KBM-7 (cell line): ENCODE data around the gene PLSCR4.
A peak's percentile ranks its signal among the peaks of the same experiment; 100 is the strongest.
"Not testable (repeated sequence)": the region's sequence is repeated elsewhere in the genome, so short reads cannot be mapped to it uniquely, and the experiment has no call there.

Experiments used
- DNase-seq: peaks from one replicate; pipeline ENCODE4 v3.0.0-alpha.2; 2015
- in situ Hi-C: fragments of 300-500 bp; cut with MboI; formaldehyde crosslinking; loops from 2 replicates; pipeline ENCODE4 v1.14.3; 2020; ENCODE audit warnings: low sequenced_read_pairs, low pct_unique_long_range_greater_than_20kb, mixed read lengths

Gene PLSCR4

GRCh38 chr3:146250449-146251382, at the start of gene PLSCR4:
PLSCR4 (minus strand) TSS chr3:146251105; CDS start chr3:146222071, 29,034 bp downstream.
- in situ Hi-C loops = no loop called here
- peak; percentile 21 for DNase-seq

GRCh38 chr3:146293401-146293800, 42.5 kb upstream of the PLSCR4 start:
- DNase-seq, in situ Hi-C loops: not testable (repeated sequence)

GRCh38 chr3:146283781-146284445, 33.0 kb upstream of the PLSCR4 start:
- in situ Hi-C loops = no loop called here

GRCh38 chr3:146280864-146281263, 30.0 kb upstream of the PLSCR4 start:
- in situ Hi-C loops = no loop called here

More at GRCh38 chr3:146283781-146284445, 33.0 kb upstream of the PLSCR4 start:
- no peak for DNase-seq

GRCh38 chr3:146279951-146280350, 29.0 kb upstream of the PLSCR4 start:
- in situ Hi-C loops = no loop called here

More at GRCh38 chr3:146280864-146281263, 30.0 kb upstream of the PLSCR4 start:
- no peak for DNase-seq

GRCh38 chr3:146279013-146279412, 28.1 kb upstream of the PLSCR4 start:
- in situ Hi-C loops = no loop called here
- no peak for DNase-seq

More at GRCh38 chr3:146279951-146280350, 29.0 kb upstream of the PLSCR4 start:
- DNase-seq = no peak

GRCh38 chr3:146277953-146278631, 27.2 kb upstream of the PLSCR4 start:
- in situ Hi-C loops = no loop called here
- DNase-seq = no peak

GRCh38 chr3:146275476-146275875, 24.6 kb upstream of the PLSCR4 start:
- in situ Hi-C loops = no loop called here
- DNase-seq = no peak

- DNase-seq = no peak
- in situ Hi-C loops = no loop called here
Measured at GRCh38 chr3:146274833-146275232, 23.9 kb upstream of the PLSCR4 start.

GRCh38 chr3:146273721-146274407, 23.0 kb upstream of the PLSCR4 start:
- DNase-seq = no peak
- in situ Hi-C loops = no loop called here

GRCh38 chr3:146271180-146271579, 20.3 kb upstream of the PLSCR4 start:
- no peak for DNase-seq
- in situ Hi-C loops = no loop called here

GRCh38 chr3:146269271-146269670, 18.4 kb upstream of the PLSCR4 start:
- in situ Hi-C loops = no loop called here
- DNase-seq = no peak

GRCh38 chr3:146268535-146269219, 17.8 kb upstream of the PLSCR4 start:
- in situ Hi-C loops = no loop called here
- no peak for DNase-seq

GRCh38 chr3:146265720-146266119, 14.8 kb upstream of the PLSCR4 start:
- in situ Hi-C loops = no loop called here
- no peak for DNase-seq

GRCh38 chr3:146262371-146263110, 11.6 kb upstream of the PLSCR4 start:
- in situ Hi-C loops = no loop called here
- no peak for DNase-seq

- in situ Hi-C loops = no loop called here
- DNase-seq = no peak
Measured at GRCh38 chr3:146259880-146260589, 9.1 kb upstream of the PLSCR4 start.

- in situ Hi-C loops = no loop called here
Measured at GRCh38 chr3:146256851-146257486, 6.1 kb upstream of the PLSCR4 start.

More at GRCh38 chr3:146256851-146257486, 6.1 kb upstream of the PLSCR4 start:
- no peak for DNase-seq
